Measurements from ENCODE around the gene FAM72C.
"Not testable (repeated sequence)": the region's sequence is repeated elsewhere in the genome, so short reads cannot be mapped to it uniquely, and the experiment has no call there.

DNA sequence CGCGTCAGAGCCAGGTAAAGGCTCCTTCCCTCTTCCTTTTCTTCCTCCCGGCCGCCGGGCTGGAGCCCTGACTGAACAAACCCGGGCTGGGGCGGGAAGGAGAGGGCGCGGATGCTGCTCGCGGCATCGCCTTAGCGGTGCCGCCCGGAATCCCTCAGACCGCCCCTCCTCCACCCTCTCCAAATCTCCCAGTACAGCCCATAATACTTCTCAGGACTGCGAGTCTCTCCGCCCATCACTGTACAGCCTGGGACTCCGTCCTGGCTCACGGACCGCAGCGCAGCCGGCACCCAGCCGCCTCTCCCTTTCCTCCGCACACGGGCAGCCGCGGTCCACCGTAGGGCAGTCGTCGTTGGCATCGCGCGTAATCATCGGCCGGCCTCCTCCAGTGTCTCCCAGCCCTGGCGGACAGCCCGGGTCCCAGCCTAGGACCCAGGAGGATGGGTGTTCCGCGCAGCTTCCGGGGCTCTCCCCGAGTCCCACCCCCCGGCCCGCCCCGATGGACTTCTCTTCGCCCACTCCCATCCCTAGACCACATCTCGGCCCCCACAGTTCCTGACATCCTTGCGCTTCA lies 1.1 kb upstream of the FAM72C start:
- not testable (repeated sequence) for TF ChIP-seq POLR2A (IDR thresholded peaks at IDR 0.05; ENCODE audit: low read depth); CTCF (IDR thresholded peaks at IDR 0.05); EP300 (IDR thresholded peaks at IDR 0.05); POLR2AphosphoS5 (IDR thresholded peaks at IDR 0.05)

Measured in esophagus muscularis mucosa (tissue), 4 donors.